IMR-90 (cell line): ENCODE measurements around the gene NHLRC3.

Source experiments
- RCOR1 ChIP-seq: IDR thresholded peaks from 2 replicates; pipeline ENCODE4 v1.6.1; 2012; ENCODE audit warnings: mild to moderate bottlenecking, low read length, improper control_type of control experiment; ENCODE audit not compliant: insufficient replicate concordance
- TF ChIP-seq, protein P1 (sequence below): conservative IDR thresholded peaks from 2 replicates; pipeline ENCODE4 v1.5.1; 2012; ENCODE audit warnings: mild to moderate bottlenecking, low read depth, low read length, improper control_type of control experiment
- TF ChIP-seq, protein P2 (sequence below): fragments of 150-350 bp; IDR thresholded peaks from 2 replicates; pipeline ENCODE4 v1.6.1; 2017; ENCODE audit warnings: mild to moderate bottlenecking, antibody characterized with exemption, low read length, low read depth

- TF ChIP-seq, protein P1, sequence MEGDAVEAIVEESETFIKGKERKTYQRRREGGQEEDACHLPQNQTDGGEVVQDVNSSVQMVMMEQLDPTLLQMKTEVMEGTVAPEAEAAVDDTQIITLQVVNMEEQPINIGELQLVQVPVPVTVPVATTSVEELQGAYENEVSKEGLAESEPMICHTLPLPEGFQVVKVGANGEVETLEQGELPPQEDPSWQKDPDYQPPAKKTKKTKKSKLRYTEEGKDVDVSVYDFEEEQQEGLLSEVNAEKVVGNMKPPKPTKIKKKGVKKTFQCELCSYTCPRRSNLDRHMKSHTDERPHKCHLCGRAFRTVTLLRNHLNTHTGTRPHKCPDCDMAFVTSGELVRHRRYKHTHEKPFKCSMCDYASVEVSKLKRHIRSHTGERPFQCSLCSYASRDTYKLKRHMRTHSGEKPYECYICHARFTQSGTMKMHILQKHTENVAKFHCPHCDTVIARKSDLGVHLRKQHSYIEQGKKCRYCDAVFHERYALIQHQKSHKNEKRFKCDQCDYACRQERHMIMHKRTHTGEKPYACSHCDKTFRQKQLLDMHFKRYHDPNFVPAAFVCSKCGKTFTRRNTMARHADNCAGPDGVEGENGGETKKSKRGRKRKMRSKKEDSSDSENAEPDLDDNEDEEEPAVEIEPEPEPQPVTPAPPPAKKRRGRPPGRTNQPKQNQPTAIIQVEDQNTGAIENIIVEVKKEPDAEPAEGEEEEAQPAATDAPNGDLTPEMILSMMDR: no peak
- no peak for TF ChIP-seq RCOR1
- TF ChIP-seq, protein P2, sequence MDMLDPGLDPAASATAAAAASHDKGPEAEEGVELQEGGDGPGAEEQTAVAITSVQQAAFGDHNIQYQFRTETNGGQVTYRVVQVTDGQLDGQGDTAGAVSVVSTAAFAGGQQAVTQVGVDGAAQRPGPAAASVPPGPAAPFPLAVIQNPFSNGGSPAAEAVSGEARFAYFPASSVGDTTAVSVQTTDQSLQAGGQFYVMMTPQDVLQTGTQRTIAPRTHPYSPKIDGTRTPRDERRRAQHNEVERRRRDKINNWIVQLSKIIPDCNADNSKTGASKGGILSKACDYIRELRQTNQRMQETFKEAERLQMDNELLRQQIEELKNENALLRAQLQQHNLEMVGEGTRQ: no peak
Observed at GRCh38 chr13:39035799-39036198, 2.5 kb upstream of the NHLRC3 start.
